SIG-M5 (cell line): ENCODE results near the gene NUP214.
"Not testable (repeated sequence)": the region's sequence is repeated elsewhere in the genome, so short reads cannot be mapped to it uniquely, and the experiment has no call there.

ENCODE experiments used
- DNase-seq: peaks from one replicate; lab custom pipeline; 2025; lab: John Stamatoyannopoulos, UW

NUP214 gene

DNA sequence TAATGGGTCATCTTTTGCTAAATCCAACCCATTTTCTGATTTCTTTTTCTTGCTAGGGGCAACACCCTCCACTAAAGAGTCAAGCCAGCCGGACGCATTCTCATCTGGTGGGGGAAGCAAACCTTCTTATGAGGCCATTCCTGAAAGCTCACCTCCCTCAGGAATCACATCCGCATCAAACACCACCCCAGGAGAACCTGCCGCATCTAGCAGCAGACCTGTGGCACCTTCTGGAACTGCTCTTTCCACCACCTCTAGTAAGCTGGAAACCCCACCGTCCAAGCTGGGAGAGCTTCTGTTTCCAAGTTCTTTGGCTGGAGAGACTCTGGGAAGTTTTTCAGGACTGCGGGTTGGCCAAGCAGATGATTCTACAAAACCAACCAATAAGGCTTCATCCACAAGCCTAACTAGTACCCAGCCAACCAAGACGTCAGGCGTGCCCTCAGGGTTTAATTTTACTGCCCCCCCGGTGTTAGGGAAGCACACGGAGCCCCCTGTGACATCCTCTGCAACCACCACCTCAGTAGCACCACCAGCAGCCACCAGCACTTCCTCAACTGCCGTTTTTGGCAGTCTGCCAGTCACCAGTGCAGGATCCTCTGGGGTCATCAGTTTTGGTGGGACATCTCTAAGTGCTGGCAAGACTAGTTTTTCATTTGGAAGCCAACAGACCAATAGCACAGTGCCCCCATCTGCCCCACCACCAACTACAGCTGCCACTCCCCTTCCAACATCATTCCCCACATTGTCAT is 72.0 kb downstream of the NUP214 start:
- no peak for DNase-seq

DNA sequence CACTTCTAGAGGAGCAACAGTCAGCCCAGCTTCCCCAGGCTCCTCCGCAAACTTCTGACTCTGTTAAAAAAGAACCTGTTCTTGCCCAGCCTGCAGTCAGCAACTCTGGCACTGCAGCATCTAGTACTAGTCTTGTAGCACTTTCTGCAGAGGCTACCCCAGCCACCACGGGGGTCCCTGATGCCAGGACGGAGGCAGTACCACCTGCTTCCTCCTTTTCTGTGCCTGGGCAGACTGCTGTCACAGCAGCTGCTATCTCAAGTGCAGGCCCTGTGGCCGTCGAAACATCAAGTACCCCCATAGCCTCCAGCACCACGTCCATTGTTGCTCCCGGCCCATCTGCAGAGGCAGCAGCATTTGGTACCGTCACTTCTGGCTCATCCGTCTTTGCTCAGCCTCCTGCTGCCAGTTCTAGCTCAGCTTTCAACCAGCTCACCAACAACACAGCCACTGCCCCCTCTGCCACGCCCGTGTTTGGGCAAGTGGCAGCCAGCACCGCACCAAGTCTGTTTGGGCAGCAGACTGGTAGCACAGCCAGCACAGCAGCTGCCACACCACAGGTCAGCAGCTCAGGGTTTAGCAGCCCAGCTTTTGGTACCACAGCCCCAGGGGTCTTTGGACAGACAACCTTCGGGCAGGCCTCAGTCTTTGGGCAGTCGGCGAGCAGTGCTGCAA is 72.8 kb downstream of the NUP214 start:
- no peak for DNase-seq

DNA sequence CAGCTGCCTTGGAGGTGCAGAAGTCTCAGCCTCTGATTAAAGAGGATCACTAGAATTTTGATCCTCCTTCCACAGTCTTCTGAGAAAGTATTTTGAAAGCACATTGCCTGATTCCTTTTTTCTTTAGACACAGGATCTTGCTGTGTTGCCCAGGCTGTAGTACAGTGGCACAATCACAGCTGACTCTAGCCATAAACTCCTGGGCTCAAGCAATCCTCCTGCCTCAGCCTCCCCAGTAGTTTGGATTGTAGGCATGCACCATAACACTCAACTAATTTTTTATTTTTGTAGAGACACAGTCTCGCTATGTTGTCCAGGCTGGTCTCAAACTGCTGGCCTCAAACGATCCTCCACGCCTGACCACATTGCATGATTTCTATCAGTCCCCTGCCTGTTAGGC is 76.5 kb downstream of the NUP214 start:
- no peak for DNase-seq

DNA sequence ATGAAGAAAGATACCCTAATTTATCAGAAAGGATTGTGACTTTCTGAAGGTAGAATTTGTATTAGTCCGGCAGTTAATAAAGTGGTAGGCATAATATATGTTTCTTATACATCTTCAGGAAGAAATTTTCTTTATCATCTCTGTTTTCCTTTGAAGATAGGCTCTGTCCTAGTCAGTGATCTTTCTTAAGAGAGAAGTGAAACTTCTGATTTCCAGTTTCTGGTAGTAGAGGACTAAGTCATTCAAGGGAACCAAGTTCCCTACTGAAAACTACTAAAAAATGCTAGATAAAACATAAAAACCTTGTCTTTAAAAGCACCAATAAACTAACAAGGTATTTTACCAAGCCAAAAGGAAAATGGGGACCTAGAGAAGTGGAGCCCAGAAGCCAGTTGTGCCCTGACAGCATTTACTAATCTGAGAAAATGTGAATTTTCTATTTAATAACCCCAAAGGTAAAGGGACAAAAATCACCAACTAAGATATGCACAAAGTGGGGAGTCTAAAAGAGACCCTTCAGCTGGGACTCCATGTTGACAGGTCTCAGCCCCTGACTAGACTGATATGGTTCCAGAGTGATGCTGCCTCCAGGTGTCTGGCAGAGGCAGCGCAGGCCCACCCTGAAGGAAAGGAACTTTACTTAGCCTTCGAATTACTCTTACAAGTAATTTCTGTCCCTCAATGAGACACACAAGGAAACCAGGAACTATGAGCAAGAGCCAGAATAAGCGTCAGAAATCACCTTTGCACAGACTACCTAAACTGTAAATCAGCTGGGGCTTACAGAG is 78.2 kb downstream of the NUP214 start:
- DNase-seq, result no peak

DNA sequence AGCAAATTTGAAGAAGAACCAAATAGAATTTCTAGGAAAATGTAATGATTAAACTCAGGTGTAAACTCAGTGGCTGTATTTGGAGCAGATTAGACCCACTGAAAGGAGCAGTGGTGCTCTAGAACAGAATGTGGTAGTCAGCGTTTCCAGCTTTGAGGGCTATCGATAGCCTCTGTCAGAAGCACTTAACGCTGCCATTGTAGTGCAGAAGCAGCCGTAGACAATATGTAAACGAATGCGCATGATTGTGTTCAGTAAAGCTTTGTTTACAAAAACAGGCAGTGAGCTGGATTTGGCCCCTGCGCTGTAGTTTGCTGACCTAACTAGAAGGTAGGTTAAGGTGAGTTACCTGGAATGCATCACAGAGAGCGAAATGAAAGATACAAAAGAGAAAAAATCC is 78.9 kb downstream of the NUP214 start:
- no peak for DNase-seq

DNA sequence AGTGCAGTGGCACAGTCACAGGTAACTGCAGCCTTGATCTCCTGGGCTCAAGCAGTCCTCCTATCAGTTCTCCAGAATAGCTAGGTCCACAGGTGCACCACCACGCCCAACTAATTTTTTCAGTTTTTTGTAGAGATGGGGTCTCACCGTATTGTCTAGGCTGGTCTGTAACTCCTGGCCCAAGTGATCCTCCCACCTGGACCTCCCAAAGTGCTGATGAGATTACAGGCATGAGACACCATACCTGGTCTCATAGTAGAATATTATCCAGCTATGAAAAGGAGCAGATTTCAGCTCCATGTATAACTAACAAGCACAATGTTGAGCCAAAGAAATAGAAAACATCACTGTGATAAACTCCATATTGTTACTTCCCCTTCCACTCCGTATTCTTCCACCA is 81.1 kb downstream of the NUP214 start:
- no peak for DNase-seq

DNA sequence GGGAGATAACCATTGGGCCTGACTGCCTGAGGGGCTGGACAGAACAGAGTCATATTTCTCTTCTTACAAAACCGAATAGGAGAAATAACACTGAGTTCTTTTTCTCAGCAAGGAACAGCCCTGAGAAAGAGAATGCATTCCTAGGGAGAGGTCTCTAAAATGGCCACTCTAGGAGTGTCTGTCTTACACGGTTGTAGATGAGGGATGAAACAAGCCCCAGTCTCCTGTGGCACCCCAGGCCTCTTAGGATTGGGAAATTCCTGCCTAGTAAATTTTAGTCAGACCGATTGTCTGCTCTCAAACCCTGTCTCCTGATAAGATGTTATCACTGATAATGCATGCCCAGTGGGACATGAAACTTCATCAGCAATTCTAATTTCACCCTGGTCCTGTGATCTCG is 86.5 kb downstream of the NUP214 start:
- not testable (repeated sequence) for DNase-seq

DNA sequence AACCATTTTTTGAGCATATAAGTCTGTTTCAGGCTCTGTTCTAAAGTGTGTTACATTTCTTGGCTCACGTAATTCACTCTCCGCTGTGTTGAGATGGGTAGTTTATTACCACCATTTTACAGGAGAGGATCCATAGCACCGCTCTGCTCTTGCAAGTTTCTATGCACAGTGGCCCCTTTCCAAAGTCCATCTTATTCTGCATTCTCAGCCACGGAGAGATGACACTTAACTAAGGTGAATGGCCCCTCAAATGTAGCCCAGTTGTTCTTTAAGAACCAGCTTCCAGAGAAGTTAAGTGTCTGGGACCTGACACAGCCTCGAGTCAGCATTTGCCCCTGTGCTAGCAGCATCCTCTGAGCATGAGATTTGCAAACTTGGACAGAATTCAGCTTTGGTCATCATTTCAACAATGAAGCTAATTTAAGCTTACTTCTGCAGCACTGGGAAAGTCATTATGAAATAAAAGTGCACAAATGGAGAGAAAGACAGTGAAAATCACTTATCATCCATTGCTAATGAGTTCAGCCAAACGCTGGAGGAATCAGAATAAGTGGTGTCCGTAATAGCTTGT is 89.0 kb downstream of the NUP214 start:
- no peak for DNase-seq

DNA sequence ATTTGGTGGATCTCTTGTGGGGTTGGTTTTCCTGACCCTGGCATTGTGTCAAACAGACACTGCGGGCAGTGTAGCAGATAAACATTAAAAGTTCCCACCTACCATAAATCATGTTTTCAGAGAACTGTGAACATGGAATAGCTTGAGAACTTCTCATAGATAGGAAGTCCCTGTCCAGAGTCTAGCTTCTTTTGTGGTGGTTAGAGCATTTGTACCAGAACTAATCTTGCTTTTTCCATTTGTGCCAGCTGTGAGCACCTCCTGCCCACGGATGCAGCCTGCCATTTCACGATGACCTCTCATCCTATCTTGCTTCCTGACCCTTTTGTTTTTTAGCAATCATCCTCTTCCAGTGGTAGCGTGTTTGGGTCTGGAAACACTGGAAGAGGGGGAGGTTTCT is 89.5 kb downstream of the NUP214 start:
- DNase-seq, result no peak

DNA sequence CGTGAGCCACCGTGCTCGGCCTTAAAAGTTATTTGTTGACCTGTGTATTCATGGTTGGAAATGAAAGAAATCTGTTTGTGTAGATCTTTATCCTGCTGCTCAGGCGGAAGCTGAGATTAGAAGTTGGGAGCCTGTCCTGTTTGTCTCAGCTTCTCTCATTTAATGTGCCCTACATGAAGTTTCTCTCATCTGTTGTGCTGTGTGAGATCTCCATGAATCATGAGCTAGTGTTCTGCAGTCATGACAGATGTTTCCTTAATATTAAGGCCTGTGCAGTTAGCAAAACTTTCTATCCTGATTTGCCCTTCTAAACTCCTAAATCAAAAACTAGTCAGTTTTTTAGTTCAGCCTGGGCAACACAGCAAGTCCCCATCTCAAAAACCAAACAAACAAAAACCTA is 91.4 kb downstream of the NUP214 start:
- no peak for DNase-seq

DNA sequence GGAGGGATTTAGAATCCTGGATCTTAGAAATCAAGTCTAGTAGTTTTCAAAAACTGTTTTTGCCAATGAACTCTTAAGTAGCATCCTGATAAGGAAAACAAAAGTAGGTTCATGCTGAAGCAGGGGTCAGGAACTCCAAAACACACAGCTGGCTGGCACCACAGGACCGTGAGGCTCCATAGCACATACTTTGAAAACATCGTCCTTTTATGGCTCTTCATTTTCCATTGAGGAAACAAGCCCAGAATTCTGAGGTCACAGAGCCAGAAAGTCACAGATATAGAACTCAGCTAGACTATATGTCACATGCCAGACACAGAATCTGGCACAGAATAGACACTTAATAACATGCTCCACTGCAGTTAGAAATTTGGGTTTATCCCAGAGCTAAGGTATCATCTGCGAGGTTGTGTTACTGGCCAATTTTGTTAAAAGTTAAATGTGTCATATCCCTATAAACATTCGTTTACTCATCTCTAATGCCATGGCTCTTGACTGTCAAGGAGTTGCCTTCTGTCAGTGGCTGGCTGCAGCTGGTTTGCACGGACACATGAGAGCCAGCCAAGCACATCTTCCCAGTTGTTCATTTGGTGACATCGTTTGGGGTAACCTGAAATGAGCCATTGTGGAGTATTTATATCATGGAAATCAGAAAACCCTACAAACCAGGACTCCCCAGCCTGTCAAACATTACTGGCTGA is 92.1 kb downstream of the NUP214 start:
- no peak for DNase-seq

DNA sequence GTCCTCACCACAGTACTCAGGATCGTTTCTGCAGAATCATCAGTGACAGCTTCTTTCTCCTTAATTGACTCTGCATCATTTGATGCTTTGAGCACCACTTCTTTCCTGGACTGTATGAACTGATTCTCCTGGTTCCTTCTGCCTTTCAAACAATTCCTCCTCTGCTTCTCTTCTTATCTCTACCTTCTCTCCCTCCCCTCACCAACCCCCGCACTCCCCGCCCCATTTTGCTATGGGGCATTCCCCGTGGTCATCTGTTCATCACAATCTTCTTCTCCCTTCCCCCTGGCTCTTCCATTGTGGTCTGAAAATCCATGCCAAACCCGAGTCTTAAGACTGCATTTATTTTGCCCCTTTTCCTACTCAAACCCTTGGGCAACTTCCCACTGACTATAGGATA is 93.0 kb downstream of the NUP214 start:
- DNase-seq, result no peak

DNA sequence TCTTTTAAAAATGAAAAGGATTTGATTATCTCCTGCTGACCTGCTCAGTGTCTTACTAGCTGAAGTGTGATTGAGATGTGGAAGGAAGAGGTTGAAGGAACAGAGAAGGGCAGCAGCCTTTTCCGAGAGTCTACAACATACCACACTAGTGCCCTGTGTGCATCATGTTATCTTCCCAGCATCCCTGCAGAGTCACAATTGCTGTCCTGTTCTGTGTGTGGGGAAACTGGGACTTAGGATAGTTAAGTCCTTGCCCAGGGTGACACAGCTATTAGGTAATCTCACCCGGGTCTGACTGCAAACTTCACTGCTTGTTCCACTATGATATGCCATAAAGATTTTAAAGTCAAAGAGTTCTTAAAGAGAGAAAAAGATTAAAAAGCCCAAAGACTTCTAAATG is 95.1 kb downstream of the NUP214 start:
- no peak for DNase-seq

DNA sequence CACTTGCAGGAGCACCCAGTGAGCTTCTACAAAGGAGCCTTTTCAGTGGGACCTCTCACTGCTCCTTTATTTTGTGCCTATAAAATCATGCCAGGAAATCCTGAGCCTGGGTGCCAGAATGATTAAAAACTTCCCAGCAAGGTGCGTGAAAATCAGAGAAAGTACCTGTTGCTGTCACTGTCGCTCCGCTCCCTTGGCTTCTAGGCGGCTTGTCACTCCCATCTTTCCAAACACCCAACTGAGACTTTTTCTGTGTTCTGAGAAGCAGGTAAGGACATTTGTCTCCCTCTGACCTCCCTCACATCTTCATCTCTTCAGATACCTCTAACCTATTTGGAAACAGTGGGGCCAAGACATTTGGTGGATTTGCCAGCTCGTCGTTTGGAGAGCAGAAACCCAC is 97.1 kb downstream of the NUP214 start:
- DNase-seq, result no peak

DNA sequence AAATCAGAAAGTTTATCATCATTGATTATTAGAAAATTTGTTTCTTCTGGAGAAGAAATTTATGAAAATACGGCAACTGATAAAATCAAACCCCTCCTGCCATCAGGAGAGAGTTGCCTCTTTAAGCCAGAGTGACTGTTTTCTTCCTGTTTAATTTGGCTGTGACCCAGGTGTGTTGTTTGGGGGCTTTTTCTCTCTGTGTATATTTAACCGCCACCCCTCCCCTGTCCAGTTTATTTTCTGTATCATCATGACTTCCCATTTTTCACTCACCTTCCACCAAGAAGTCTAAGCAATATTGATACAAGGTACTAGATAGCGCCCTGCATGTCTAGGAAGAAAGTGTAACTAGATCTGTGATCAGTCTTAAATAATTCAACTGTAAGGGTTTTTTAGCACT is 100.8 kb downstream of the NUP214 start:
- DNase-seq, result no peak

DNA sequence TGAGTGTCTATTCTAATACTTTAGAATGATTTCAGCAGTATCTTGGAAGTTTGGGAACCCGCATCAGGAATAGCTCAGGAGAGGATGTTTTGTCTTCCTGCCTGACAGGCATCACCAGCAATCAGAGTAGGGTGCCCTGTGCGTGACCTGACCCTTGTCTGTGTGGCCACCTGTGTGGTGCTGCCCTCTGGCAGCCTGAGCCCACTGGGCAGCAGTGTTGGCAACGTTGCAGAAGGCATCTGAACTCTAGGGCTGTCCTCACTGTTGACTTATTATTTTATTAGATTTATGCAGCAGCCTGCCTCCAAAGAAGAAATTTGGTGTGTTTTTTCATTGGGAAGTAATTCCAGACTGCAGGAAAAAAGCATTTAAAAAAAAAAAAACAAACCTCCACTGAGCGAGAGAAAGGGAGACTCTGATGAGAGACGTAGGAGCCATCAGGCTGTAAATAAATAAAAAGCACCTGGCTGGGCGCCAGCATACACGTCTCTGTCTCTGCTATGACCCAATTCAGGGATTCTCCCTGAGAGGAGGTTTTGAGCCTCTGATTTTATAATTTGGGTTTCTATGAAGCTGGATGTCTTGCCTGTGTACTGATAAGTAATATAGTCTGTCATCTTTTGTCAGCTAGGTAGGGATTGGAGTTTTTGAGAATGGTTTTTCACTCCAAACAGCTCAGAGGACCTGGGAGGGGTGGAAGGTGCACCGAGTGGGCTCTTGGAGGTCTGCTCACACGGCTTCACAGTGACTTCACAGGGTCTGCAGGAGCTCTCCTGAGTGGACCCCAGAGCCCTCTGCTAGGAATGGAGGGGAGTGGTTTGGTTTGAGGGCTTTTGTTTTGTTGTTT is 101.9 kb downstream of the NUP214 start:
- no peak for DNase-seq

DNA sequence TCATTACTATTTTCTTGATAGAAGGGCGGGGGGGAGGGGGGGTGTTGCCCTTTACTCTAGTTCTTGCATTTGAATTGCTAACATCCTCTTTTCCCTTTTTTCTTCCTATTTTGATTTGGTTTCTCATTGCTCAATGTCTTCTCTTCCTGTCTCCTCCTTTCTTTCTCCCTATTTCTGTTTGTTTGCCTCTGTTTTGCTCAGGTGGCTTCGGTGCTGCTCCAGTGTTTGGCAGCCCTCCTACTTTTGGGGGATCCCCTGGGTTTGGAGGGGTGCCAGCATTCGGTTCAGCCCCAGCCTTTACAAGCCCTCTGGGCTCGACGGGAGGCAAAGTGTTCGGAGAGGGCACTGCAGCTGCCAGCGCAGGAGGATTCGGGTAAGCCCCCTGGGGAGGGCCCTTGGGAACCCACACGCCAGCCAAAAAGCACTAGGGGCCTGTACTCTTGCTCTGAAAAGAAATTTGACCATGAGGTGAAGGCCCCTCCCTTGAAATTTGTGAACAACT is 102.6 kb downstream of the NUP214 start:
- DNase-seq, result no peak

DNA sequence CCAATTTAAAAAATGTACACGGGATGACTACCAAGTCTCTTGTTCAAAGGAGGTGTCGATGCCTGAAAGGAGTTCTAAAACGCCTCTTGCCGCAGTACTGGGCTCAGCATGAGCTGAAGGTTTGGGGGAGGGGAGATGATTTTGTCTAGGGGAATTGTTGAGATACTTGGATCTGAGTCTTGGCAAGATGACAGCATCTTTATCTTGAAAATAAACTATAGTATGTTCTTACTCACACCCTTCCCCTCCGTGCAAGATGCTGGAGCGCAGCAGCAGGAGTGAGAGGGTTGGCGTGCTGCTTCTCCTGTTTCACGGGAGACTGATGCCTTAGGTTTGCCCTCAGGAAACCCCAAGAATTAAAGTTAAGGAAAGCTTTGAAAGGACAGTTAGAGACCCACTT is 103.6 kb downstream of the NUP214 start:
- DNase-seq, result no peak

DNA sequence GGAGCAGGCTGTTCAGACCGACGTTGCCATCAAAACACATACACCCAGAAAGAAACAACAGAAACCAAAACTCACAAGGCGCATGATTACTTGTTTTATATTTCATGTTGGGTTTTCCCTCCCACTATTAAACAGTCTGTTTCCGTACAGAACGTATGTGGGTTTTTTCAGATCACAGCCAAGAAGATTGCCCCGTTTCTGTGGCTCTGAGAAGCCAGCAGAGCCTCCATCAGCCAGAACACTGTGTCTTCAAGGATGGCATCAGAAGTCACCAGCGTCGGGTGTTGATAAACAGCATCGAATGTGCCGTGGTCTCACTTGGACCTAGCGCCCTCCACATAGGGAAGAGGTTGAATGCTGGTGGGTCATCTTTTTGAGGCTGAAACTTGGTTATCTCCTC is 108.2 kb downstream of the NUP214 start:
- no peak for DNase-seq

DNA sequence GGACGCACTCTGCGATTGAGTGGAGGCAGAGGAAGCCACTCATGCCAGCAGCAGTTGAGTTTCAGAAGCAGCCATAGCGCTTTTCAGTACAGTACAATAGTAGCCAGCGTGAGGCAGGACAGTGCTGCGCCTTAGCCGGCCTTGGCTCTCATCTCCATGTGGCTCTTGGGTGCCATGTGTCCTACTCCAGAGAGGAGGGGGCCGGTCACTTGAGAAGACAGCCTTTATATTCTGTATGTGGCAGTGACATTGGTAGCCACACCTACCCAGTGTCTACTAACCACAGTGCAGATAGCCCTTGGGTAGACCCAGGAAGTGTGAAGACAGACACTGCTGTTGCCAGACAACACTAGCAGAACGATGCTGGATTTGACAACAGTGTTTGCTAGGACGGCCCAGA is 108.6 kb downstream of the NUP214 start:
- no peak for DNase-seq
